Measurements from ENCODE around the gene DNASE1L1.
A peak's percentile ranks its signal among the peaks of the same experiment; 100 is the strongest.
"Not testable (repeated sequence)": the region's sequence is repeated elsewhere in the genome, so short reads cannot be mapped to it uniquely, and the experiment has no call there.

The DNASE1L1 gene

DNA sequence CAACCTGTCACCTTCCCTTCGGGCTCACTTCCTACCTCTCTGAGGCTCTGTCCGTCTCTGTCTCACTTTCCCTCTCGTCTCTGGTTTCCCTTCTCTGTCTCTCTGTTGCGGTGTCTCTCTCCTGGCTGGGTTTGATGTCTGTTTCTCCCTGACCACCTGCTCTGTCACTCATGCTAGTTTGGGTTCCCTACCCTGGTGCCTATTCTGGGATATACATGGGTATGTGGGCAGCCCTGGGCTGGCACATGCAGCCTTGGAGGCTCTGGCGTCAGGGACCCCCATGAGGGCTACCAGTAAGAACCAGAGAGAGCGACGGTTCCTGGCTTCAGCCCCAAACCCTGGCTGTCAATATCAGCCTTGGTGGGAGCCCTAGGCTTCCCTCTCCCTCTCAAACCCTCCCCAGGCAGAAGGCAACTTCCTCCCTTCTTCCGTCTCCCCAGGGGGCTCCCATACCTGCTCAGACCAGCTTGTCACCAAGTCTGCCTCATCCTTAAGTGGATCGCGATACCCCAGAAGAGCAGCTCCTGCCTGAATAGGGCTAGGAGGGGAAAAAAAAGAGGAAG, 314 bp downstream of the DNASE1L1 start:
- DNase-seq (ENCODE audit: low read depth in 3 of 3, low spot score in 1 of 3): no peak

DNA sequence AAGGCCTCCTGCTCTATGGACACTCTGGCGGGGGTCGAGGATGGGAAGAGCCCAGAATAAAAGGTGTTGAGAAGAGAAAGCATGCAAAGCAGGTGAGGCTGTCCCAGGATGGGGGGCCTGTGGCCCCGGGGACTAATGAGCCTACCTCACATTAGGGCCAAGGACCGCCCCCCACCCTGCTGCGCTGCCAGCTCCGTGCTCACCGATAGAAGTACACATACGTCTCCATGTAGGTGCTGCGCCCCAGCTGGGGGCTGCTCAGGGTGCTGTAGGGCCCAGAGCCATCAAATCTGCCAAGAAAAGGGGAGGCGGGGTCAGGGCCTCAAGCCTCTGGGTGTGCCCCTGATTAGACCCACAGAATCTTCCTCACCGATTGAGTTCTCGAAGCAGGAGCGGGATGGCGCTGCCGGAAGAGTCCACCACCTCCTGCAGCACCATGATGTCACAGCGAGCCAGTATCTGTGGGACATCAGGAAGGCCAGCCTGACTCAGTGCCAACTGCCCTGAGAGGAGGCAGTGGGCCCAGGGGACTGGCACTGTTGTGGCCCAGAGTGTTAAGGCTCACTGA, 4.3 kb downstream of the DNASE1L1 start:
- no peak for DNase-seq (ENCODE audit: low read depth in 3 of 3, low spot score in 1 of 3)

DNA sequence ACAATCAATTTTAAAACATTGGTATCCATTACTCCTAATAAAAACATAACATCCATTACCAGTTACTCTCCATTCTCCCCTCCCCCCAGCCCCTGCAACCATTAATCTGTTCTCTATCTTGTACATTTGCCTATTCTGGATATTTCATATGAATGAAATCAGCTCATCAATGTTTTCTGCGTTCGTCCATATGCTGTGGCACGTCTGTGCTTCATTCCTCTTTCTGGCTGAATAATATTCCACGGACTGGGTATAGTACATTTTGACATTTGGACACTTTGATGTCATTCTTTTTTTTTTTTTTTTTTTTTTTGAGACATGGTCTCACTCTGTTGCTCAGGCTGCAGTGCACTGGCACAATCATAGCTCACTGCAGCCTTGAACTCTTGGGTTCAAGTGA, 5.2 kb downstream of the DNASE1L1 start:
- no peak for DNase-seq (ENCODE audit: low read depth in 3 of 3, low spot score in 1 of 3)

DNA sequence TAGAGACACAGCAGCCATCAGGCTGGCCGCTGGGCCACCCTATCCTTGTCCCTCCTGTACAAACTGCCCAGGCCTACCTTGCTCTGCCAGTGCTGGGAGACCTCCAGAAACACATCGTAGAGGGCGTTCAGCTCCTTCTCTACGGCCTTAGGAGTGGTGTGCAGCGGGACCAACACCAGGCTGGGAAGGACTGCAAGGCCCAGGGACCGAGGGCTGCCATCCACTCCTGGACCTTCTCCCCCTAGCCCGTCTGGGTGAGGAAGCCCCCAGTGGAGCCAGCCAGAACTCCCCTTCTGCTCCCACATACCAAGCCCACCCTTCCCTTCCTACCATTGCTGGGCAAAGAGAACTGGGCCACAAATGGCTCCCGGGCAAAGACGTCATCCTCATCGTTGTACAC, 5.9 kb downstream of the DNASE1L1 start:
- no peak for DNase-seq (ENCODE audit: low read depth in 3 of 3, low spot score in 1 of 3)

DNA sequence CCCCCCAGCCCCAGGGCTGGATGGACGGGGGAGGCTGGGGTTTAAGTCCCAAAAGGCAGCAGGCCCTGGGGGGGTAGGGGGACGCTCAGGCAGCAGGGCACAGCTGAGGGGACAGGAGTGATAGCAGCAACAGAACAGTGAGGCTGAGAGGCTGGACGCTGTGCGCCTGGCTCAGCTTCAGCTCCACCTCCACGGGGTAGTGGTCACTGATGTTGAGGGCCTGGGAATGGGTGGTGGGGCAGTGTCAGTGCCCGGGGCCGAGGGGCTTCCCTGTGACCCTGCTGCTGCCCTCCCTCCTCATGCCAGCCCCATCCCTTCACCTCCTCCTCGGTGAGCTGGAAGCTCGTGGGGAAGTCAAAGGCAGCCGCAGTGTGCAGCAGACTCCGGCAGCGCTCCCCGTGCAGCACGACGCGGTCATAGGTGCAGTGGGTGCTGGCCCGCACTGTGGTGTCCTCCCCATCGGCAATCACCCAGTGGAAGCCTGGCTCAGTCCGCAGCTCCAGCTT, 6.4 kb downstream of the DNASE1L1 start:
- DNase-seq (ENCODE audit: low read depth in 3 of 3, low spot score in 1 of 3): no peak

DNA sequence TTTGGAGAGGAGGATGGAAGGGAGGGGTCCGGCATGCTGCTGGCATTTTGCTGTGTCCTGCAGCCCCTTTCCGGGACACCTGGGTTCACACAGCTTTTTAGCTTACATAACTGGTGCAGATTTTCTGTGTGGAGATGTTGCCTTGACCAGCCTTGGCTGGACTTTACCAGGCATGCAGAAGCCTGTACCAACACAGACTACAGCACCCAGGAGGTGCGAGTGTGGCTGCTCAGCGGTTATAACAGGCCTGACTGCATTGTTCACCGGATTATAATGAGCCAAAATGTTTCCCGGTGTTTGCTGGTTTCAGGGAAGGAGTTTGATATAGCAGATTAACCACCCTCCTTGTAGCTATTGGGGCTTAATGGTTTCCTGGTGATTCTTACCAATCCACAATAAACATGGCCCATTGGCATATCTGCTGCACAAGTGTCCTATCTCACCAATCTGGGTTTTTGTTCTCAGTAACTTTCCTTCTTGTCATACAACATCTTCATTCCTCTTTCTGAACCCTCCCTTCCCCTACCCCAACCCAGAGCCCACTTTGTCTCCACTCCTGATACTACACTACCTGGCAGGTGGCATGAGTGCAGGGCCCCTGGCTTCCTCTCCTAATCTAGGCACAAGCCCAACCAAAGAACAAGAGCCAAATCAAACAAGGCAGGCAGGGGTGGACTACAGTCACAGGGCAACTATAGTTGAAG, 7.0 kb downstream of the DNASE1L1 start:
- DNase-seq (ENCODE audit: low read depth in 3 of 3, low spot score in 1 of 3): no peak

DNA sequence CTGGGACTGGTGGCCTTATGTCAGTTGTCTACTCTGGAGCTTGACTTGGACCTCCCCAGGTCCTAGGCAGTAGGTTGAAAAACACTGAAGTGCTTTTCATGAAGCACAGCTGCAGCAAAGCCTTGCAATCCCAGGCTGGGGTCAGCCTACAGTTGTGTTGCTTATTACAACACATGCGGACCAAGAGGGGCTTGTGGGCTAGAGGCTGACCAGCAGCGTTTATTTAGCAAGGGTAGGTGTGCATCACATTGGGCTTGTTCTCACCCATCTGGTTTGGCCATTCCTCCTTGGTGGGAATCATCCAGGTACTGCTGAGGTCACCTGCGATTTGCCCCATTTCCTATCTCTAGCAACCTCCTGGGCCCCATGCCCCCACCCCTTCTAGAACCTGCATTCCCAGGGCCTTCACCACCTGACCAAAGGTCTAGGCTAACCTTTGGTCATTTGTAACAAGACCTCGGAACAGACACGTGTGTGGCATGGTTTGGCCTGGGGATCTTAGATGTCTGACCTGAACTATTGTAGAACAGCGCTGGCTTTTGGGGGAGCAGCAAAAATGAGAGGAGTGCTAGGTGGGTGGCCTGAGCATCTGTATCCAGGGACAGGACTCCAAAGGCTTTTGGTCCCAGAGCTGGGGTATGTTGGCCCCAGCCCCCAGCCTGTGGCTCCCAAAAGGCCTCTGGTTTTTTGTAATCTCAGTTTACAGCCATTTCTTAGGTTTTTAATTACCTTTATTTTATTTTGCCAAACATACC, 7.8 kb downstream of the DNASE1L1 start:
- DNase-seq (ENCODE audit: low read depth in 3 of 3, low spot score in 1 of 3): no peak

DNA sequence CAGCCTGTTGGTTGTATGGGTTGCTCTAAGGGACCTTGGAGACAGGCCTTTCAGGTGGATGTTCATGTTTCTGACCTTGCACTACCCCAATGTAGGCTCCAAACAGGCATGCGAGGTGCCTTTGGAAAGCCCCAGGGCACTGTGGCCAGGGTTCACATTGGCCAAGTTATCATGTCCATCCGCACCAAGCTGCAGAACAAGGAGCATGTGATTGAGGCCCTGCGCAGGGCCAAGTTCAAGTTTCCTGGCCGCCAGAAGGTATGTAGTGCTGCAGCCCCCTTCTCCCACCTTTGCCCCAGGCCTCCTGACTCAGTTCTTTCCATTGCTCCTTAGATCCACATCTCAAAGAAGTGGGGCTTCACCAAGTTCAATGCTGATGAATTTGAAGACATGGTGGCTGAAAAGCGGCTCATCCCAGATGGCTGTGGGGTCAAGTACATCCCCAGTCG, 8.7 kb downstream of the DNASE1L1 start:
- DNase-seq (ENCODE audit: low read depth in 3 of 3, low spot score in 1 of 3): not testable (repeated sequence)

DNA sequence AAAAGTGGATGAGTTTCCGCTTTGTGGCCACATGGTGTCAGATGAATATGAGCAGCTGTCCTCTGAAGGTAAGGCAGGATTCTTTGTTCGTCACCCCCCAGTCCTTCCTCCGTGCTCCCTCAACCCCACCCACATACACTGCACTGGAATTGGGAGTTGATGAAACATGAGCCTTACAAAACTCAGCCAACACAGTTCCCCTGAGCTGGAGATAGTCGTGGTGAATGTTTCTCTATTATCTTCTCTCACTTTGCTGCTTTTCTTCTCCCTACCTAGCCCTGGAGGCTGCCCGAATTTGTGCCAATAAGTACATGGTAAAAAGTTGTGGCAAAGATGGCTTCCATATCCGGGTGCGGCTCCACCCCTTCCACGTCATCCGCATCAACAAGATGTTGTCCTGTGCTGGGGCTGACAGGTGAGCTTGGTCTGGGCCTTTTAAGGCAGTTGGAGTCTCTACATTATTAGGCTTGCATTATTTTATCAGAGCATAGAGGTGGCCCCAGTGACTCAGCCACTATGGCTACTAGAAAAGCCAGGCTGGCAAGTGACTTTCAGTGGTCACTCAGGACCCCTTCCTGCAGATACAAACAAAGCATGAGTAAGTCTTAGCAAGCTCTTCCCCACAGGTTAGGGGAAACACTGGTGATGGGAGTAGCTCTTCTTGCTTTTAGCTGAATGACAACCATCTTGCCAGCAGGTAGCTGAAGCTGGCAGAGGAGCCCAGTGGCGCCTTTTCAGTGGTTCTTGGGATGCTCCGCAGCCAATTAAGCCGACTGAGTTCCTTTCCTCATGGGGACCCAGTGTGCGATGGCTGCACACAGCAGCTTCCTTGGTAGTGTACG, 9.3 kb downstream of the DNASE1L1 start:
- DNase-seq (ENCODE audit: low read depth in 3 of 3, low spot score in 1 of 3): no peak

DNA sequence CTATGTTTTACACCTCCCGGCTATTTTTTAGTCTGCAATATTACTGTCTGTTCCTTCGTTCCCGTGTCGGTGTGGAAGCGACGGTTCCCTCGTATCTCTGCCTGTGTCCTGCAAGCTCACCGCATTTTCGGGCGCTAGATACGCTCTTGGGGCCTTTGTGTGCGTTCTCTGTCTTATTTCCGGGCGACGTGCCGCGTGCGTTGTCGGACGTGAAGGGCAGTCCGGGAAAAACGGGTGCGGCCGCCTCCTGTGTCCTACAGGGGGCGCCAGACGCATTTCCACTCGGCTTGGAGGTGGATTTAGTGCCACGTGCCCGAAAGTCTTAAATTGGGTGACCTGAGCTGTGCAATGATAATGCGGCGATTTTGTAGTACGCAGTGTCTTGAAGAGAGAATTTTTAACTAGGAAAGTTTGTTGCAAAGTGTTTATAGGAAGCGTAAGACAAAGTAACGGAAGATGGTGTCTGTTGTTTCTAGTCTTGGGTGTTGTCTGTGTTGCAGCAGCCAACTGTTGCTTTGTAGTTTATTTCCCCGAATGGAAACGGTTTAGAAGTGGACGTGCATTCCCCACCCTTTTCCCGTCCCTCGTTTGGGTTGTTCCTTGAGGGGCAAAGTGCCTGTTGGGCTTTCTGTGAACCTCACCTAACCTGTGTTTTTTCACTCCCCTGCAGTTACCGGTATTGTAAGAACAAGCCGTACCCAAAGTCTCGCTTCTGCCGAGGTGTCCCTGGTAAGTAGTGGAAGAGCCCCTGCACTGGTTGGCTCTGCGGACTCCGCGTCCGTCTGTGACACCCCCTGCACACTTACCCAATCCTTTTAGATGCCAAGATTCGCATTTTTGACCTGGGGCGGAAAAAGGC, 10.2 kb downstream of the DNASE1L1 start:
- DNase-seq (ENCODE audit: low read depth in 3 of 3, low spot score in 1 of 3): peak; percentile 61 to 70 (median 67)

DNA sequence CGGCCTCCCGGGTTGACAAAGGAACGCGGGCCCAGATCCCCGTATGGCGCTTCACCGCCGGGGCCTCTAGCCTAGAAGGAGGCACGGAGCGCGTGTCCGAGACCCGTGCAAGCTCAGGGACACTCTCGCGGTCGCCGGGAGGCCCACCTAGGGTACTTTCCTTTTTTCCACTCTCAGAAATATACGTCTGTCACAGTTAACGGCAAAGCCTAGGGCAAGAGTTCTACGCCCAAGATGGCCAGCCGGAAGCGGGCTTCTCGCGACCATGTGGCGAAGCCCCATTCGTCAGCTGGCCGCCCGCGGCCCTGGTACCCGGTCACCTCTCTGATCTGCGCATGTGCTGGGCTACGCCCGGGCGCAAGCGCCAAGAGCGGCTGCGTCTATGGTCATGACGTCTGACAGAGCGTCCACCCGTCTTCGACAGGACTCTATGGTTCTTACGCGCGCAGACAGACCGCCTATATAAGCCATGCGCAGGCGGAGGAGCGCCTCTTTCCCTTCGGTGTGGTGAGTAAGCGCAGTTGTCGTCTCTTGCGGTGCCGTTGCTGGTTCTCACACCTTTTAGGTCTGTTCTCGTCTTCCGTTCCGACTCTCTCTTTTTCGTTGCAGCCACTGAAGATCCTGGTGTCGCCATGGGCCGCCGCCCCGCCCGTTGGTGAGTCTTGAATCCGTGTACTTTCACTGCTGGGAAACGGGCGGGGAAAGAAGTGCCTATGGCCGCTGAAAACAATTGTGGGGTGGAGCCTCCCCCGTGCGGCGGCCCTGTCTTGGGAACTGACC, 11.0 kb downstream of the DNASE1L1 start, which contains the start of gene RPL10:
Gene RPL10, plus strand, starts transcription at position 490 of the 780 bp plus-strand sequence. Its CDS starts 143 bp downstream, at position 633.
- peak; percentile 72 to 76 (median 74) for DNase-seq (ENCODE audit: low read depth in 3 of 3, low spot score in 1 of 3)

DNA sequence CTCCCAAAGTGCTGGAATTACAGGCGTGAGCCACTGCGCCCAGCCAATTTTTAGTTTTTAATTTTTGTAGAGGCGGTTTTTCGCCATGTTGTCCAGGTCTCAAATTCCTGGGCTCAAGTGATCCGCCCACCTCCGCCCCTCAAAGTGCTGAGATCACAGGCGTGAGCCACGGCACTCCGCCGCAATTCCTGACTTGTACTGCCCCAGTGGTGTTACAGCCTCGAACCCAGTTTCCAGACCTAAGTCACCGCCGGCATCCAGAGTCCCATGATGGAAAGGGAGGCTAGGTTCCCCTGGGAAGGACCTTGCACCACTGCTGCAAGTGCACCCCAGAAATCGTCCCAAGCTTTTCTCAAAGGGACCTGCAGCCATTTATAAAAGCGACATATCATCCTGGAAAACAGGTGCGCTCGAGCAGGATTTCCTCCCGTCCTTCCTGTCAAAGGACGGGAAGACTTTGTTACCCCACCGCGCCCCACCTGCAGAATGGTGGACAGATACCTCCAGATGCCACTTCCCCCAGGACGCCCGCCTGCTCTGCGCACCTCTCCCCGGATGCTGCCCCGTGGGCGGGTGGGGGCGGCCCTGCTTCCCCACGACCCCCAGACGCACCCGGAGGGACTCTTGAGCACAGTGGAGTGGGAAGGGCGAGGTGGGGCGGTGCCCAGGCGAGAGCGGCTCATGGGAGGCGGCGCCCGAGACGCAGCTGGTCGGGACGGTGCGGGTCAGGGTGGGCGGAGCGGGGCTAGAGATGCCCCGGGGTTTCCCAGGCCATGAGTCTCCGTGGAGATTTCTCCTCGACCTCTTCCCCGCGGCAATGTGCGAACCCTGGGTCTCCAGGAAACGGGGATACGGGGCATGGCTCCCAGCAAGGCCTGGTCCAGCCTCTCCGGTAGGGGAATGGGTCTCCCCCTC, 11.8 kb downstream of the DNASE1L1 start:
- DNase-seq (ENCODE audit: low read depth in 3 of 3, low spot score in 1 of 3): peak in 1 of 3 donors; percentile 54

DNA sequence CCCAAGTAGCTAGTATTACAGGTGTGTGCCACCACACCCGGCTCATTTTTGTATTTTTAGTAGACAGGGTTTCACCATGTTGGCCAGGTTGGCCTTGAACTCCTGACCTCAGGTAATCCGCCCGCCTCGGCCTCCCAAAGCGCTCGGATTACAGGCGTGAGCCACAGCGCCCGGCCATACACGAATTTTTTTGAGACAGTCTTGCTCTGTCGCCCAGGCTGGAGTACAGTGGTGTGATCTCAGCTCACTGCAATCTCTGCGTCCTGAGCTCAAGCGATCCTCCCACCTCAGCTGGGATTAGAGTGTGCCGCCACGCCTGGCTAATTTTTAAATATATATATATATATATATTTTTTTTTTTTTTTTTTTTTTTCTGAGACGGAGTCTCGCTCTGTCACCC, 12.7 kb downstream of the DNASE1L1 start:
- not testable (repeated sequence) for DNase-seq (ENCODE audit: low read depth in 3 of 3, low spot score in 1 of 3)

DNA sequence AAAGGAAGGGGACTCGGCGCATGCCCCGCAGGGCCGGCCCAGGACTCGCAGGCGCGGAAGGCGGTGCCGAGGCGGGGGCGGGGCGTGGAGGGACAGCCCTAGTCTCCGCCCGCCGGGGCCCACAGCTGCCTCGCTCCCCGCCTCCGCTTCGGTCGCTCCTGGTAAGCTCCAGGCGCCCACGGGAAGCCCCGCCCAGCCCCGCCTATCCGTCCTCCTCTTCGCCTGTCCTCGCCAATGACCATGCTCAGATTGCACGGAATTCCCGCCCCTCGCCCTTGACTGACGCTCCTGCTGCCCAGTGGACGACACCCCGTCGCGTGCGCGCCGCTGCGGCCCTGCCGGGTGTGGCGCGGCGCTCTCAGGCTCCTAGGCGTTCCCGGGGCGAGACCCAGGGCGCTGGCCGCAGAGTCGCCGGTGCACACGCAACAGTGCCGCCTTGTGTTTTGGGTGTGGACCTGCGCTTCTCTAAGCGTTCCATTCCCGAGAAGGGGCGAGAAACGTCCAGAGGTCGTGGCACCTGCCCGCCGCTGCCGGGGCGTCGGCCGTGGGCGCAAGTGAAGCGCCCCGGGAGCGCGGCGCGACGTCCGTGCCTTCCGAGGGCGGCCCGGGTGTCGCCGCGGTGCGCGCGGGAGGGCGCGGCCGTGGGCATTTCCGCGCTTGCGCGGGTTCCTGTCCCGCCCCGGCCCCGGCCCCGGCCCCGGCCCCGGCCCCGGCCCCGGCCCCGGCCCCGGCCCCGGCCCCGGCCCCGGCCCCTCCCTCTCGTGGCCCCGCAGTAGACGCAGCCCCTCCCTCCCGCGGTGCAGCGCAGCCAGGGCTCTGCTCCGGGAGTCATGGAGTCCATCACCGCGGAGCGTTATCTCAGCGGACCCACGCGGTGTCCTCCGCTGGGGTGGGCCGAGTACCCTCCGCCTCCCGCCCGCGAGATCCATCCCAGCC, 19.0 kb downstream of the DNASE1L1 start:
- DNase-seq (ENCODE audit: low read depth in 3 of 3, low spot score in 1 of 3): not testable (repeated sequence)

DNA sequence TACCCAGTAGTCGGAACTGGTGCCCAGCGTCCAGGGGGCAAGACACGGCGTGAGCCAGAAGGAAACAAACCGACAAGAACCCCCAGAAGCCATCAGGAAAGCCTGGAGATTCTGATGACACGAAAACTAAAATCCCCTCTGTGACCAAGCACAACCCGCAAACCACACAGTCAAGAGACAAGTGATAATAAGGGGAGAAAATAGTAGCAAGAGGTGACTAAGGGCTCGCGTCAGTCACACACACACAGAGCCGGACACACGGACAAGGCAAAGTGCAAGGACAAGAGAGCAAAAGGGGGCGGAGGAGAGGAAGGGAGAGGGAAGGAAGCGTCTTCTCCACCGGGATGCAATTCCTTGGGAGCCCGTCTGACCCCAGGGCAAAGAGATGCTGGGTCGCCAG, 20.4 kb downstream of the DNASE1L1 start:
- DNase-seq (ENCODE audit: low read depth in 3 of 3, low spot score in 1 of 3): not testable (repeated sequence)

DNA sequence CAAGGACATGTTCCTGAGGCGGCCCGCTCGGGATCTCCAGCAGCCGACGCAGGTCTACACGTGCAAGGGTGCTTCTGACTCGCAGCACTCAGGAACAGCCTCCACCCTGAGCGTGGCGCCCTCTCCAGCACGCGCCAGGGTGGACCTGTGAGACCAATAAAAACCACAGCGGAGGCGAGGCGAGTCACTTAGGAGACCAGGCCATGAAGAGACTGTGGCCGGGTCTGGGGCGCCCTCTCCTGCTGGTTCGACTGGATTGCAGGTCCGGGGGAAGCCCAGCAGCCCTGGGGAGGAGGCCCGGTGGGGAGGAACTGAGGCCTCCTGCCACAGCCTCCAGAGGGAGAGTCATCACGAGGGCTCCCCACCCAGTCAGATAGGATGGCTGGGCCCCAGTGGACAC, 21.0 kb downstream of the DNASE1L1 start:
- DNase-seq (ENCODE audit: low read depth in 3 of 3, low spot score in 1 of 3): not testable (repeated sequence)
